ENCODE measurements around the gene LAPTM5.

LAPTM5 gene

GRCh38 chr1:30761381-30762151, 4.0 kb upstream of the LAPTM5 start:
- Histone ChIP-seq H3K27me3 (replicated peaks; ENCODE audit: insufficient read depth, low read length) (no peaks in the 10 kb centered on the region), H3K9me3 (replicated peaks; ENCODE audit: insufficient read depth, low read length) (no peaks in the 10 kb centered on the region), H3K27ac (ENCODE audit: low read length) (no peak overlapping the region), H4K20me1 (ENCODE audit: insufficient read depth, low read length) (no peaks in the 10 kb centered on the region), H2AFZ (ENCODE audit: low read length) (no peak overlapping the region), H3K79me2 (ENCODE audit: low read length) (peaks cover 21% of the 10 kb centered on the region), H3K4me3 (ENCODE audit: low read length) (no peak overlapping the region), H3K9ac (ENCODE audit: low read length) (no peak overlapping the region), H3K4me1 (ENCODE audit: low read length) (peaks cover 55% of the 10 kb centered on the region), H3K36me3 (replicated peaks; ENCODE audit: insufficient read depth, low read length) (no peaks in the 10 kb centered on the region), H3F3A (ENCODE audit: insufficient read depth, low read length) (peaks cover 28% of the 10 kb centered on the region), H3K4me2 (ENCODE audit: low read depth, low read length) (no peak overlapping the region), H3K9me2 (replicated peaks; ENCODE audit: insufficient read depth, low read length) (no peaks in the 10 kb centered on the region)
- TF ChIP-seq EZH2phosphoT487 (IDR thresholded peaks at IDR 0.05; ENCODE audit: low read length) (no peak), EZH2 (optimal IDR thresholded peaks at IDR 0.05; ENCODE audit: low read depth, low read length) (no peak)
- TF ChIP-seq, protein P1, sequence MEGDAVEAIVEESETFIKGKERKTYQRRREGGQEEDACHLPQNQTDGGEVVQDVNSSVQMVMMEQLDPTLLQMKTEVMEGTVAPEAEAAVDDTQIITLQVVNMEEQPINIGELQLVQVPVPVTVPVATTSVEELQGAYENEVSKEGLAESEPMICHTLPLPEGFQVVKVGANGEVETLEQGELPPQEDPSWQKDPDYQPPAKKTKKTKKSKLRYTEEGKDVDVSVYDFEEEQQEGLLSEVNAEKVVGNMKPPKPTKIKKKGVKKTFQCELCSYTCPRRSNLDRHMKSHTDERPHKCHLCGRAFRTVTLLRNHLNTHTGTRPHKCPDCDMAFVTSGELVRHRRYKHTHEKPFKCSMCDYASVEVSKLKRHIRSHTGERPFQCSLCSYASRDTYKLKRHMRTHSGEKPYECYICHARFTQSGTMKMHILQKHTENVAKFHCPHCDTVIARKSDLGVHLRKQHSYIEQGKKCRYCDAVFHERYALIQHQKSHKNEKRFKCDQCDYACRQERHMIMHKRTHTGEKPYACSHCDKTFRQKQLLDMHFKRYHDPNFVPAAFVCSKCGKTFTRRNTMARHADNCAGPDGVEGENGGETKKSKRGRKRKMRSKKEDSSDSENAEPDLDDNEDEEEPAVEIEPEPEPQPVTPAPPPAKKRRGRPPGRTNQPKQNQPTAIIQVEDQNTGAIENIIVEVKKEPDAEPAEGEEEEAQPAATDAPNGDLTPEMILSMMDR (IDR thresholded peaks at IDR 0.05; ENCODE audit: low read length), result no peak
- DNase-seq, result no peak

DNA sequence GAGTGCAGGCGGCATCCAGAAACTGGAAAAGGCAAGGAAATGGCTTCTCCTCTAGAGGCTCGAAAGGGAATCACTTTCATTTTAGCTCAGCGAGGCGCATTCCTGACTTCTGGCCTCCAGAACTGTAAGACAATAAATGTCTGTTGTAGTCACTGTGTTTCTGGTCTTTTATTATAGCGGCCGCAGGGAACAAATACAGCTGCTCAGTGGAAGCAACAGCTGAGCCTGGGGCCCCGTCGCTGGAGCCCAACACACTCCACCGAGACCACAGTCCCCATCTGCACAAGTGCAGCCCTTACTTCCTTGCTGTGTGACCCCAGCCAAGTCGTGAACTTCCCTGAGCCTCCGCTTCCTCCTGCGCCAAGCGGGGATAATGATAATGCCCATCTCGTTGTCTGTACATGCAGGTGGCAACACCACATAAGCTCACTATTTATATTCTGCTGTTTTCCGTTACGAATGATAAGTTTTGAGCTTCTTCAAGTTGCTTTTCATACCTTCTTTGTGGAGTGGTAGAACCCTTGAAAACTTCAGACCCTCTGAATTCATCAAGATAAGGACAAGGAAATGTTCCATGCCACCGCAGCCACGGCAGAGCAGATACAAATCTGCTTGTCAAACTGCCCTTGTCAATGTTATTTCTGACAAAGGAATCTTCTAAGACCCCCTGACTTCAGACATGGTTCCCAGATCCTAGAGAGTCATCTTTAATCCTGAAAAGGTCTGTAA, 3.2 kb upstream of the LAPTM5 start:
- Histone ChIP-seq H3K79me2 (ENCODE audit: low read length) (peaks cover 29% of the 10 kb centered on the region), H3K27ac (ENCODE audit: low read length) (no peak overlapping the region), H4K20me1 (ENCODE audit: insufficient read depth, low read length) (no peaks in the 10 kb centered on the region), H3K4me3 (ENCODE audit: low read length) (no peak overlapping the region), H3K36me3 (replicated peaks; ENCODE audit: insufficient read depth, low read length) (no peaks in the 10 kb centered on the region), H3K4me2 (ENCODE audit: low read depth, low read length) (no peak overlapping the region), H2AFZ (ENCODE audit: low read length) (no peak overlapping the region), H3F3A (ENCODE audit: insufficient read depth, low read length) (peaks cover 36% of the 10 kb centered on the region), H3K9me3 (replicated peaks; ENCODE audit: insufficient read depth, low read length) (no peaks in the 10 kb centered on the region), H3K9ac (ENCODE audit: low read length) (no peak overlapping the region), H3K4me1 (ENCODE audit: low read length) (peaks cover 55% of the 10 kb centered on the region), H3K9me2 (replicated peaks; ENCODE audit: insufficient read depth, low read length) (no peaks in the 10 kb centered on the region), H3K27me3 (replicated peaks; ENCODE audit: insufficient read depth, low read length) (no peaks in the 10 kb centered on the region)
- TF ChIP-seq EZH2 (optimal IDR thresholded peaks at IDR 0.05; ENCODE audit: low read depth, low read length) (no peak), EZH2phosphoT487 (IDR thresholded peaks at IDR 0.05; ENCODE audit: low read length) (no peak)
- TF ChIP-seq, protein P1 (IDR thresholded peaks at IDR 0.05; ENCODE audit: low read length), result no peak
- DNase-seq, result no peak

- Histone ChIP-seq H3K4me1 (ENCODE audit: low read length) (peaks cover 58% of the 10 kb centered on the region), H3F3A (ENCODE audit: insufficient read depth, low read length) (peaks cover 45% of the 10 kb centered on the region), H3K27ac (ENCODE audit: low read length) (peak overlapping the region; percentile 25; the same call in 1 of the 2 replicates), H3K79me2 (ENCODE audit: low read length) (peaks cover 39% of the 10 kb centered on the region), H3K9ac (ENCODE audit: low read length) (peak overlapping the region; percentile 18; the same call in 1 of the 2 replicates), H3K9me3 (replicated peaks; ENCODE audit: insufficient read depth, low read length) (no peaks in the 10 kb centered on the region), H3K27me3 (replicated peaks; ENCODE audit: insufficient read depth, low read length) (no peaks in the 10 kb centered on the region), H3K4me3 (ENCODE audit: low read length) (peak overlapping the region; percentile 7; the same call in 1 of the 2 replicates), H2AFZ (ENCODE audit: low read length) (peak overlapping the region; percentile 49; the same call in 1 of the 2 replicates), H3K36me3 (replicated peaks; ENCODE audit: insufficient read depth, low read length) (no peaks in the 10 kb centered on the region; the same call in 1 of the 2 replicates), H3K9me2 (replicated peaks; ENCODE audit: insufficient read depth, low read length) (no peaks in the 10 kb centered on the region), H4K20me1 (ENCODE audit: insufficient read depth, low read length) (no peaks in the 10 kb centered on the region), H3K4me2 (ENCODE audit: low read depth, low read length) (peak overlapping the region; percentile 69)
- TF ChIP-seq EZH2 (optimal IDR thresholded peaks at IDR 0.05; ENCODE audit: low read depth, low read length), result no peak
- TF ChIP-seq, protein P1 (IDR thresholded peaks at IDR 0.05; ENCODE audit: low read length), result no peak
- no peak for TF ChIP-seq EZH2phosphoT487 (IDR thresholded peaks at IDR 0.05; ENCODE audit: low read length)
- peak; percentile 75 for DNase-seq
These were observed 2.2 kb upstream of the LAPTM5 start for GRCh38 chr1:30759718-30760281.

All from MM.1S (cell line).